GM18868 (cell line): ENCODE measurements around the gene HCST.
A peak's percentile ranks its signal among the peaks of the same experiment; 100 is the strongest.
"Not testable (repeated sequence)": the region's sequence is repeated elsewhere in the genome, so short reads cannot be mapped to it uniquely, and the experiment has no call there.

Experiments
- ATAC-seq: cut with Tn5 transposase; IDR thresholded peaks from one replicate; pipeline ENCODE4 v1.9.1; 2021; ENCODE audit warnings: mild to moderate bottlenecking, moderate library complexity; ENCODE audit not compliant: unreplicated experiment

HCST gene

DNA sequence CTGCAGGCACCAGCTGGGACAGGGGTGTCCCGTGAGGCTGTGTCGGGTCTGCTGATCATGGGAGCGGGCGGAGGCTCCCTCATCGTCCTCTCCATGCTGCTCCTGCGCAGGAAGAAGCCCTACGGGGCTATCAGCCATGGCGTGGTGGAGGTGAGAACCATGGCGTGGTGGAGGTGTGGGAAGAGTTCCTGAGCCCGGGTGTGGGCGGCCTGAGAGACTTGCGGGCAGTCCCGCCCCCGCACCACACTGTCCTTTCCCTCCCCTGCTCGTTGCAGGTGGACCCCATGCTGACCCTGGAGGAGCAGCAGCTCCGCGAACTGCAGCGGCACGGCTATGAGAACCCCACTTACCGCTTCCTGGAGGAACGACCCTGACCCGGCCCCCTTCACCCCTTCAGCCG, 23.3 kb upstream of the HCST start:
- no peak for ATAC-seq

DNA sequence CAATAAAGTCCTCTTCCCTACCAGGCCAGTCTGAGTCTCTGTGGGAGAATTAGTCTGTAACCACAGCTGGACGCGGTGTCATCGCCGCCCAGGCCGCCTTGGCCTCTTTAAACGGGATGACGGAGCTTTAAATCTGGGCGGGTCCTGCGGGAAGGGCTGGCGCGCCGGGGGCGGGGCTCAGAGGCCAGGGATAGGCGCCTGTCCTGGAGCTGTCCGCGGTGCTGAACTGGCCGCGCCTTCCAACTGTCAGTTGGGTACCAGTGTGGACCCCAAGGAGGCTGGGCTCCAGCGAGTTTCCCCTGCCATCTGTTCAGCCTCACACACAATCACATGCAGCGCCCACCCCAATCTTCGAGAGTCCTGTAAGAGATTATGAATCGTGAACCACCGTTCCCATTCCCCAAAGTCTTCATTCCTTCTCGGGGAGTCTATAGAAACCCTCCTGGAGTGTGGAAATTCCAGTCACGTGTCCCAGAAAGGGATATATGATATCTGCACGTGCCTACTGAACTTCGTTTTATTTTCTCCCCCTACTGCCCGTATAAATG, 22.5 kb upstream of the HCST start:
- ATAC-seq = no peak

GRCh38 chr19:35882114-35882832, 20.1 kb upstream of the HCST start:
- ATAC-seq = no peak

- no peak for ATAC-seq
Observed at GRCh38 chr19:35883882-35884281, 18.4 kb upstream of the HCST start.

- no peak for ATAC-seq
Observed at GRCh38 chr19:35885225-35885738, 17.0 kb upstream of the HCST start.

DNA sequence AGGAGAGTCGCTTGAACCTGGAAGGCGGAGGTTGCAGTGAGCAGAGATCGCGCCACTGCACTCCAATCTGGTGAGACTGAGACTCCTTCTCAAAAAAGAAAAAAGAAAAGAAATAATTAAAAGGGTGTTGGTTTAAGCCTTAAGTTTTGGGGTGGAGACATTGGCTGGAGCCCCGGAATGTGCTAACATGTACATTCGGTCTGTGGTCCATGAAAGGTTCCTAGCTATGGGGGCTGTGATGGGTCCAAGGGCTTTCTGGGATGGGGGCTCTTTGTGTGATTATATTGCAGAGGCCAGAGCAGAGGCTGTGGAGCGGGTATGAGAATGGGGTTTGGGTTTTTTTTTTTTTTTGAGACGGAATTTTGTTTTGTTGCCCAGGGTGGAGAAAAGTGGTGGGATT, 16.4 kb upstream of the HCST start:
- no peak for ATAC-seq

- ATAC-seq = no peak
Observed at GRCh38 chr19:35887197-35887596, 15.1 kb upstream of the HCST start.

- no peak for ATAC-seq
Observed at GRCh38 chr19:35888398-35888797, 13.9 kb upstream of the HCST start.

- no peak for ATAC-seq
Observed at GRCh38 chr19:35889370-35890112, 12.8 kb upstream of the HCST start.

DNA sequence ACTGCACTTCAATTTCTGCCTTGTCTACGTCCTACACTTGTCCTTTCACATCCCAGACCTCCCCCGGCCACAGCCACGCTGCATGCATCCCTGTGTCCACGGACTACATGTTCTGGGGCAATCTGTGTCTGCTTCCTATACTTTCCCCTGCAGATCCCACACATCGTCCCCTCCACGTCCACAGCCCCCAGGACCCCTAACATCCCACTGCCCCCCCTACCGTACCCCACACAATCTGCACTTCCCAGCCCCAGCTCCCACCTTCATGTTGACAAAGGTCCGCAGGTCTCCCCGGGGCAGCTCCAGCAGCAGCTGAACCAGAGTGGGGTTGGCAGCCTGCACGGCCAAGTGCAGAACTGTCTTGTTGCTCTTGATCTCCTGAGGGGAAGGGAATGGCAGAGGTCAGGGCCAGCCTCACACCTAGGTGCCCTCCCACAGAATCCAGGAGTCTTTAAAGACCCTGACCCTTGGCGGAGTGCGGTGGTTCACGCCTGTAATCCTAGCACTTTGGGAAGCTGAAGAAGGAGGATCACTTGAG, 12.1 kb upstream of the HCST start:
- no peak for ATAC-seq

GRCh38 chr19:35891819-35892218, 10.5 kb upstream of the HCST start:
- ATAC-seq = not testable (repeated sequence)

DNA sequence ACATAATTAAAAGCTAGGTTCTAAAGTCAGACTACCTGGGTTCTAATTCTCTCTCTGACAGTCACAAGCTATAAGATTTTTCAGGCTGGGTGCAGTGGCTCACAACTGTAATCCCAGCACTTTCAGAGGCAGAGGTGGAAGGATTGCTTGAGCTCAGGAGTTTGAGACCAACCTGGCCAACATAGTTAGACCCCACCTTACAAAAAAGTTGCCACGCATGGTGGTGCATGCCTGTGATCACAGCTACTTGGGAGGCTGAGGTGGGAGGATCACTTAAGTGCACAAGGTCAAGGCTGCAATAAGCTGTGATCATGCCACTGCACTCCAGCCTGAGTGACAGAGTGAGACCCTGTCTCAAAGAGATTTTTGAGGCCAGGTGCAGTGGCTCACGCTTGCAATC, 8.0 kb upstream of the HCST start:
- ATAC-seq = no peak

- no peak for ATAC-seq
Observed at GRCh38 chr19:35895911-35896642, 6.3 kb upstream of the HCST start.

DNA sequence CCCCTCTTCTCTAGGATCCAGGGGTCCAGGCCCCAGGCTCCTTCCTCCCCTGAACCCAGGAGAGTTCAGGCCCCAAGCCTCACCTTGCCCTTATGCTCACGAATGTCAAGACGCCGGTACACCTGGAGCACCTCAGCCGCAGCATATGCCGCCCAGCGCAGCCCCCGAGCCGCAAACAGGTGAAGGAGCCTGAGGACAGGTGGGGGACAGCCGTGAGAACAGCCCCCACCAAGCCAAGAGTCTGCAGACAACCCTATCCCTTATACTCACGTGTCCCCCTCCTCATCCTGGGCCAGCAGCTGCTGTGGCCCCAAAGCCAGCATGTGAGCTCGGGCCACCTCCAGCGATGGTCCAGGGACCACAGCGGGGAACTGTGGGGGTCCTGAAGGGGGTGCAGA, 5.7 kb upstream of the HCST start:
- ATAC-seq = no peak

DNA sequence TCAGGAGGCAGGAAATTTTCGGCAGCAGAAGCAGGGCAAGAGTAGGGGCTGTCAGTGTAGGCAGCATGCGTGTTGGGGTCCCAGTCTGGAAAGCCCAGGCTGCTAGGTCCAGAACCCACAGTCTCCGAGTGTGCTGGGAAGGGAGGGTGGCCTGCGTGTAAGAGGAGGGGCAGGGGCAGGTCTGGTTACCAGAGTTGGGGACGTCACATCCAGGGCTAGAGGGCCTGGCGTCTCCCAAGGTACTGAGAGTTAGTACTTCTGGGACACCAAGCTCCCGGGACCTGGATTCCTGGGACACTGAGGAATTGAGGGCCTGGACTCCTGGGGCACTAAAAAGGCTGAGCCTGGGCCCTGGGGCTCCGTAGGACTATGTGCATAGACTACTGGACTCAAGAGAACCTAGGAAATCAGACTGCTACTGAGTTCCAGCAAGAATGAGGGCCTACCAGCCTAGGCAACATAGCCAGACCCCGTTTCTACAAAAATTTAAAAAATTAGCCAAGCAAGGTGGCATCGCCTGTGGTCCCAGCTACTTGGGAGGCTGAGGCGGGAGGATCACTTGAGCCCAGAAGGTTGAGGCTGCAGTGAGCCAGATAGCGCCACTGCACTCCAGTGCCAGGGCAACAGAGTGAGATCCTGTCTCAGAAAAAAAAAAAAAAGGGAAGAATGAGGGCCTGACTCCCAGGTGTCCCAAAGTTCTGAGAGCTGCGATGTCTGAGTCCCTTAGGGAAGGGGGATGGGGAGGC, 4.5 kb upstream of the HCST start:
- no peak for ATAC-seq

- no peak for ATAC-seq
Observed at GRCh38 chr19:35898499-35898809, 3.9 kb upstream of the HCST start.

DNA sequence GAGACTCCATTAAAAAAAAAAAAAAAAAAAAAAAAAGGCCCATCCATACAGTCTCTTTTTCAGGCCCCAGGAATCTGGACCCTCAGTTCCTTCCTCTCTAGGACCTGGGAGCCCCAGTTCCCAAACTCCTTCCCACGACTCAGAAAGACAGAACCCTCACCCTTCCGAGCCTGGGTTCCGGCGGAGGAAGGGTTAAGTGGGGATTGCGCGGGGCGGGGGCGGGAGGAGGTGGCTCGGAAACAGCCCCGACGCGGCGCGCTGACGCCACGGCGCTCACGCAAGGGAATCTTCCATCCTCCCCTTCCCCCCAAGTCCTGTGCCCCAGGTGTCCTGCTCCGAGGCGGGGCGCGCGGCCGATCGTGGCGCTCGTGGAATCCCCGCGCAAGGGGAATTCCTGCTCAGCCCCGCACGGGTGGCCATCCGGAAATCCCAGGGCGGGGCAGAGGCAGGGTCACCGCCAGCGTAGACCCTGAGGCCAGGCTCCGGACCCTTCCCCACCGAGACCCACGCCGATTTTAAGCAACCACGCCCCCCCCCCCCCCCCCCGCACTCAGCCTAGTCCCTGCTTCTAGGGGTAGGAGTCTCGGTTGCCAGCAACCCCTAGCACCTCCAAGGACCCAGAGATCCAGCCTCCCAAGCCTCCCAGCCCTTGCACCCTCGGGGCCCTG, 2.6 kb upstream of the HCST start:
- ATAC-seq = peak; percentile 41

- ATAC-seq = no peak
Observed at GRCh38 chr19:35901055-35901644, 1.2 kb upstream of the HCST start.

GRCh38 chr19:35902870-35903475, 644 bp downstream of the HCST start:
- ATAC-seq = no peak
